ENCODE data around the gene SLC46A3. TPM values are rescaled to one million over a fixed set of nuclear protein-coding genes. Genes with fewer than 3 reads are reported as not detected.

The SLC46A3 gene
- polyA plus RNA-seq, 2 of the 4 experiments (the other 2 are of a cell fraction) = 2.1 to 6.8 TPM

GRCh38 chr13:28658796-28659620 lies 59.8 kb downstream of the SLC46A3 start, which contains the start of gene POMP (continued):
- TF ChIP-seq HMGXB4 (CRISPR knock-in tag; IDR thresholded peaks at IDR 0.05; ENCODE audit: borderline replicate concordance) (no peak), MYC (IDR thresholded peaks at IDR 0.05; ENCODE audit: borderline replicate concordance, low read length) (0 out of 2 replicates have a peak, but pooled peaks have one; percentile 6), ZC3H11A (IDR thresholded peaks at IDR 0.05) (no peak), MAFK (IDR thresholded peaks at IDR 0.05; ENCODE audit: partially characterized antibody) (peak; percentile 81), ZSCAN20 (CRISPR knock-in tag; IDR thresholded peaks at IDR 0.05) (no peak), CHD4 (IDR thresholded peaks at IDR 0.05; ENCODE audit: borderline replicate concordance) (no peak), CBX8 (IDR thresholded peaks at IDR 0.05) (no peak), TFCP2L1 (CRISPR knock-in tag; IDR thresholded peaks at IDR 0.05) (no peak), REST (IDR thresholded peaks at IDR 0.05) (no peak), KDM1A (IDR thresholded peaks at IDR 0.05; ENCODE audit: low read depth) (no peak), HDAC2 (IDR thresholded peaks at IDR 0.05) (no peak), RAD21 (conservative IDR thresholded peaks at IDR 0.05 in 1 of 2, IDR thresholded peaks at IDR 0.05 in 1 of 2) (no peak), FOXS1 (CRISPR knock-in tag; IDR thresholded peaks at IDR 0.05) (no peak), RCOR1 (IDR thresholded peaks at IDR 0.05; ENCODE audit: low read depth, low read length) (no peak), ATOH8 (CRISPR knock-in tag; IDR thresholded peaks at IDR 0.05; ENCODE audit: low read depth) (no peak), EHMT2 (IDR thresholded peaks at IDR 0.05; ENCODE audit: low read depth) (no peak), HEYL (CRISPR knock-in tag; IDR thresholded peaks at IDR 0.05) (no peak), PHF8 (IDR thresholded peaks at IDR 0.05; ENCODE audit: borderline replicate concordance, low read depth) (peak; percentile 77)
- TF ChIP-seq, protein P1, sequence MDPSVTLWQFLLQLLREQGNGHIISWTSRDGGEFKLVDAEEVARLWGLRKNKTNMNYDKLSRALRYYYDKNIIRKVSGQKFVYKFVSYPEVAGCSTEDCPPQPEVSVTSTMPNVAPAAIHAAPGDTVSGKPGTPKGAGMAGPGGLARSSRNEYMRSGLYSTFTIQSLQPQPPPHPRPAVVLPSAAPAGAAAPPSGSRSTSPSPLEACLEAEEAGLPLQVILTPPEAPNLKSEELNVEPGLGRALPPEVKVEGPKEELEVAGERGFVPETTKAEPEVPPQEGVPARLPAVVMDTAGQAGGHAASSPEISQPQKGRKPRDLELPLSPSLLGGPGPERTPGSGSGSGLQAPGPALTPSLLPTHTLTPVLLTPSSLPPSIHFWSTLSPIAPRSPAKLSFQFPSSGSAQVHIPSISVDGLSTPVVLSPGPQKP (IDR thresholded peaks at IDR 0.05; ENCODE audit: low read depth, low read length) = no peak
- TF ChIP-seq, protein P2, sequence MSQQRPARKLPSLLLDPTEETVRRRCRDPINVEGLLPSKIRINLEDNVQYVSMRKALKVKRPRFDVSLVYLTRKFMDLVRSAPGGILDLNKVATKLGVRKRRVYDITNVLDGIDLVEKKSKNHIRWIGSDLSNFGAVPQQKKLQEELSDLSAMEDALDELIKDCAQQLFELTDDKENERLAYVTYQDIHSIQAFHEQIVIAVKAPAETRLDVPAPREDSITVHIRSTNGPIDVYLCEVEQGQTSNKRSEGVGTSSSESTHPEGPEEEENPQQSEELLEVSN (IDR thresholded peaks at IDR 0.05; ENCODE audit: borderline replicate concordance, low read depth) = no peak
